Dermis blood vessel endothelial cell (primary cell): ENCODE results near the gene KMT2E. TPM values are rescaled to one million over a fixed set of nuclear protein-coding genes. Genes with fewer than 3 reads are reported as not detected.
A peak's percentile ranks its signal among the peaks of the same experiment; 100 is the strongest.
"Not testable (repeated sequence)": the region's sequence is repeated elsewhere in the genome, so short reads cannot be mapped to it uniquely, and the experiment has no call there.

ENCODE experiments used
- DNase-seq: peaks from one replicate; pipeline ENCODE4 v3.0.0; 2010
- total RNA-seq: library from RNA; depleted of rRNA; stranded (reverse); fragments of >200 nt; gene quantifications from 2 replicates; pipeline ENCODE4 v1.2.3, GENCODE V29; 2014

KMT2E gene
- 155 and 160 TPM in 2 replicates for total RNA-seq

GRCh38 chr7:105013816-105014692, at the start of gene KMT2E:
Gene KMT2E (plus strand): TSS chr7:105014205. CDS start chr7:105040953, 26,748 bp downstream.
- peak; percentile 87 for DNase-seq

GRCh38 chr7:104964626-104965236, 49.3 kb upstream of the KMT2E start:
- DNase-seq, result no peak

GRCh38 chr7:104966022-104966421, 48.0 kb upstream of the KMT2E start:
- DNase-seq, result no peak

- DNase-seq, result no peak
Measured at GRCh38 chr7:104967088-104967487, 46.9 kb upstream of the KMT2E start.

GRCh38 chr7:104967595-104967994, 46.4 kb upstream of the KMT2E start:
- no peak for DNase-seq

- no peak for DNase-seq
Measured at GRCh38 chr7:104968648-104969047, 45.4 kb upstream of the KMT2E start.

GRCh38 chr7:104969183-104969582, 44.8 kb upstream of the KMT2E start:
- no peak for DNase-seq

- peak; percentile 51 for DNase-seq
Measured at GRCh38 chr7:104971290-104972071, 42.5 kb upstream of the KMT2E start.

- peak; percentile 26 for DNase-seq
Measured at GRCh38 chr7:104972500-104972899, 41.5 kb upstream of the KMT2E start.

GRCh38 chr7:104973227-104973626, 40.8 kb upstream of the KMT2E start:
- no peak for DNase-seq

GRCh38 chr7:104973909-104974415, 40.0 kb upstream of the KMT2E start:
- peak; percentile 89 for DNase-seq

GRCh38 chr7:104975553-104975952, 38.5 kb upstream of the KMT2E start:
- DNase-seq, result not testable (repeated sequence)

GRCh38 chr7:104976966-104977636, 36.9 kb upstream of the KMT2E start:
- DNase-seq, result no peak

GRCh38 chr7:104978460-104978859, 35.5 kb upstream of the KMT2E start:
- DNase-seq, result no peak

- DNase-seq, result peak; percentile 41
Measured at GRCh38 chr7:104979167-104979841, 34.7 kb upstream of the KMT2E start.

GRCh38 chr7:104980440-104980839, 33.6 kb upstream of the KMT2E start:
- peak; percentile 62 for DNase-seq

GRCh38 chr7:104980841-104981671, 32.9 kb upstream of the KMT2E start:
- peak; percentile 82 for DNase-seq

GRCh38 chr7:104981672-104982037, 32.4 kb upstream of the KMT2E start:
- no peak for DNase-seq

- DNase-seq, result no peak
Measured at GRCh38 chr7:104982308-104983075, 31.5 kb upstream of the KMT2E start.

GRCh38 chr7:104983076-104983577, 30.9 kb upstream of the KMT2E start:
- no peak for DNase-seq
